Heart right ventricle (tissue), 16 donors: Measurements from ENCODE around the gene BTBD3. TPM values are rescaled to one million over a fixed set of nuclear protein-coding genes. Genes with fewer than 3 reads are reported as not detected.

ENCODE experiments used
- ATAC-seq, 8 donors: fragments of 200-7000 bp; cut with Tn5 transposase; one replicate each; pipeline ENCODE4 v1.9.1; 2020; ENCODE audit warnings: mild to moderate bottlenecking in 8 of 8, moderate library complexity in 8 of 8, moderate number of reproducible peaks in 1 of 8
- DNase-seq, 2 donors: peaks; one replicate each; pipeline ENCODE4 v3.0.0-alpha.2; 2020
- H3K27ac ChIP-seq, 10 donors: fragments of 200-600 bp; sonication (generic) in 2 of 10; one replicate each; pipeline versions ENCODE4 v1.5.0 to v1.8.0; 2020 to 2022; ENCODE audit warnings: mild to moderate bottlenecking in 3 of 10
- H3K27me3 ChIP-seq, 7 donors: fragments of 200-600 bp; one replicate each; pipeline ENCODE4 v1.8.0; 2021 to 2022; ENCODE audit warnings: mild to moderate bottlenecking in 2 of 7
- H3K36me3 ChIP-seq, 9 donors: fragments of 200-600 bp; sonication (generic) in 1 of 9; one replicate each; pipeline versions ENCODE4 v1.5.0 to v1.8.0; 2020 to 2022; ENCODE audit warnings: mild to moderate bottlenecking in 2 of 9
- H3K4me1 ChIP-seq, 9 donors: fragments of 200-600 bp; sonication (generic) in 1 of 9; one replicate each; pipeline versions ENCODE4 v1.5.0 to v1.8.0; 2020 to 2022; ENCODE audit warnings: mild to moderate bottlenecking in 4 of 9
- H3K4me3 ChIP-seq, 10 donors: fragments of 200-600 bp; sonication (generic) in 2 of 10; one replicate each; pipeline versions ENCODE4 v1.5.0 to v1.8.0; 2020 to 2022; ENCODE audit warnings: mild to moderate bottlenecking in 7 of 10, moderate library complexity in 2 of 10
- H3K9me3 ChIP-seq, 11 donors: fragments of 200-600 bp in 10 of 11; sonication (generic) in 2 of 11; one replicate each; pipeline versions ENCODE4 v1.5.0 to v1.8.0; 2013 to 2022; ENCODE audit warnings: mild to moderate bottlenecking in 2 of 11, control low read depth in 1 of 11, moderate library complexity in 1 of 11
- CTCF ChIP-seq, 9 donors: fragments of 200-600 bp; sonication (generic) in 2 of 9; IDR thresholded peaks; one replicate each; pipeline versions ENCODE4 v1.5.0 to v1.8.0; 2021 to 2022; ENCODE audit warnings: antibody characterized with exemption in 9 of 9, mild to moderate bottlenecking in 5 of 9, moderate library complexity in 1 of 9
- WGBS, 2 donors: extraction: QIAGEN DNeasy Blood & Tissue Kit; methylation state at CpG; one replicate each; pipeline ENCODE4 v1.1.7; 2013; ENCODE audit warnings: inconsistent platforms in 1 of 2; 5-methylcytosine and 5-hydroxymethylcytosine counted together
- intact Hi-C, 10 donors: fragments of 100-400 bp; cut with DNase I; formaldehyde crosslinking; loops; one replicate each; pipeline versions ENCODE4 v1.11.1 to v1.14.2; 2022
- polyA plus RNA-seq, 2 donors: library from polyadenylated mRNA; stranded (reverse); fragments of 200-250 nt; gene quantifications; one replicate each; pipeline ENCODE4 v1.2.3, GENCODE V29; 2013
- total RNA-seq, 10 donors: library from RNA; stranded (reverse); fragmentation: NEBNext Ultra II Directional in 3 of 10; extraction: Animal tissue kit (Norgen Biotek cat#: 25700) in 3 of 10; gene quantifications; one replicate each; pipeline versions ENCODE4 v1.2.1 to v1.2.4, GENCODE V29; 2021 to 2023
- donor health status: Arrhythmogenic right ventricular cardiomyopathy.
- donor health status: ischemic (EF 13 %, LVEDD 7.1; RV severe dilation, severe dysfunction).
- donor health status: healthy with polysubstance abuse.
- donor health status: DM: no; HTN: yes; CAD: no.
- donor health status: DM: no; HTN: no; CAD: no.
- donor health status: ischemic (EF 25% LVEDD 6.9; RV normal size, moderate dysfunction).
- donor health status: ischemic (EF 25% LVEDD 5.7; RV mildly dilated, moderate dysfunction).
- donor health status: healthy.
- donor health status: DM: yes; HTN: yes; CAD: no.
- donor health status: Ischemic cardiomyopathy.
- donor health status: ischemic (EF 35%, LVEDD 5.7; RV mildly dilated, moderate dysfunction).
- donor health status: nonischemic (EF 11% LVEDD 7.7; RV severe dilation, severe dysfunction).
- donor health status: DM: yes; HTN: yes; CAD: no.
- donor health status: PGD.
- donor health status: ischemic (EF 29% LVEDD 5.4; RV normal size, mild dysfunction).
- donor health status: nonischemic (EF 23%, LVEDD 6.1; RV moderate dilation, normal function).

The BTBD3 gene
- total and polyA plus RNA-seq, 12 donors, result 10.2 to 29.8 (median 23.0) TPM

DNA sequence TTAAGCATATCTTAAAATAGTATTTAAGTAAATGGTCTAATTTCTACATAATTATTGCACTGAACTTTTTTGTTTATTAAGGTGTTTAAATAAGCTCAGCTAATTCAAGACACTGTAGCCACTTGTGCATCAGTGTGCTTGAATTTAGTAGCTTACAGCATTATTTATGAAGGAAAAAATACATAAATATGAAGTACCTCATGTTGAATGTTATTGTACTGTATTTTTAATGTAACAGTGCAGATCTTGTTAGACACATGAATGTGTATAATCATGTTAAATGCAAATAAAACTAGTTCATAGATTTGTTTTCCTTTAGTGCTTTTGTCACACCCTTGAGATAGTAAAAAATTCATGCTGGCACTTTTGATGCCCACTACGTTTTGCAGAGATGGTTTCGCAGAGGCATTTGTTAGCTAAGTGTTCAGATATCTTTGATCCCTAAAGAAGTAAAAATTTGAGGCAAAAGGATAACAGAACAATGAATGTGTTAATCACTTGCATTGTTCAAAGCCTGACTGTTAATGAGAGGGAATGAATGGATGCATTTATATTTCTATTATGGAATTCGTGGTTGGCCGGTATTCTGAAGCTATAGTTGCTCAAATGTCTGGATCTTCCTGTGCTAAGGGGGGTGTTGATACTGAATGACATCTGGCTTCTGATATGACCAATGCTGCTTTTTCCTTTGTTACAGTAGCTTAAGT lies 8.8 kb downstream of the BTBD3 start:
- peaks cover 0 to 39% (median 17%) of the 10 kb centered on the region in 9 donors for H3K4me1 ChIP-seq
- no peak overlapping the region for H3K27ac ChIP-seq
- no peak for ATAC-seq
- 78 to 82% methylated on average over 4 of the region's 4 CpGs for WGBS, 2 donors
- intact Hi-C loops, result loop anchor here in 2 of 10 donors (10.0 kb wide), 1 partner anchor 248 kb away; no protein-coding TSS in a partner anchor
- TF ChIP-seq CTCF (IDR thresholded peaks at IDR 0.05), result no peak
- no peak for DNase-seq
- H3K4me3 ChIP-seq, result no peak overlapping the region
- H3K27me3 ChIP-seq, result no peaks in the 10 kb centered on the region
- peaks cover 0 to 70% (median 23%) of the 10 kb centered on the region in 9 donors for H3K36me3 ChIP-seq
- no peaks in the 10 kb centered on the region for H3K9me3 ChIP-seq

- DNase-seq (no peak), ATAC-seq (no peak)
- Histone ChIP-seq H3K4me1 (peaks cover 0 to 6% (median 0%) of the 10 kb centered on the region in 9 donors), H3K27ac (no peak overlapping the region), H3K27me3 (no peaks in the 10 kb centered on the region), H3K9me3 (no peaks in the 10 kb centered on the region), H3K4me3 (no peak overlapping the region), H3K36me3 (peaks cover 0 to 35% (median 11%) of the 10 kb centered on the region in 9 donors)
- intact Hi-C loops, result loop anchor here in 3 of 10 donors (10.0 kb wide), 2 partner anchors 245 to 275 kb away; no protein-coding TSS in a partner anchor
- TF ChIP-seq CTCF (IDR thresholded peaks at IDR 0.05), result no peak
- WGBS, 2 donors, result 95 to 97% methylated on average over 3 of the region's 3 CpGs
Observed at GRCh38 chr20:11929947-11930346, 12.3 kb downstream of the BTBD3 start.

DNA sequence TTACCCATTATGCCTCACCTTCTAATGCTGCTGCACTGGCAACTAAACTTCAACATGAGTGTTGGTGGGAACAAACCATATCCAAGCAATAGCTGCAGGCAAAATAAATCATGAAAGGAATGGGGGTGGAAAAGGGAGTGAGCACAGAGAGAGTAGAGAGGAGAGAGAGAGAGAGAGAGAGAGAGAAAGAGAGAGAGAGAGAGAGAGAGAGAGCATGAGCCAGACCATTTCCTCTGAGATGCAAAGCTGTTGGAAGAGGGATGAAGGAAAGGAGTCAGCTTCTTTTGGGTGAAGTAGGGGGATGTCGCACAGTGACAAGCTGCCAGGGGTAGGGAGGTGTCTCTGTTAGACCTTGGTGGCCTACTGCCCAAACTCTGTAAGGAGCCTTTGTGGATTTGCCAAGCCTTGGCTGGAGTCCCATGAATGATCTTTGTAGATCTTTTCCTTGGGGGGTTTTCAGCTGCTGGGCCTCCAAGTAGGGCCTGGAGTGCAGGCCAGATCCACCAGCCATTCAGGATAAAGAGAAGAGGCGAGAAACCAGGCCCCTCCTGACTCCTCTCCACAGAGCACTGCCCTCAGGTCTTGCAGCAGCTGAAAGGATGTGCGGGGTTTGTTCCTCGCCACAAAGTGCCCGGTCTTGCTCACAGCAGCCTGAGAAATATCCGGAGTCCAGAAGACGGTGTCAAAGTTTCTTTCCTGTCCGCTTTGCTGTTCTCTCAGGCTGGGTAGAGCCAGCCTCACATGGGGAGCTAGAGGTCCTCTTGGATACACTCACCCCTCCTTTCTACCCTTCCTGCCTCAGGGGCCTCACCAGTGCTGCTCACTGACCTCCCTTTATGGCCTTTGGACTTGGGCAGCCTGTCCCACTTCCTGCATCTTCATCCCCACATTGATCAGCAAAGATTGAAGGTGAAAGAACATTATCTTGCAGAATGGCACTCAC lies 17.8 kb downstream of the BTBD3 start:
- no peak overlapping the region for H3K27ac ChIP-seq
- peaks cover 0 to 7% (median 0%) of the 10 kb centered on the region in 9 donors for H3K4me1 ChIP-seq
- H3K4me3 ChIP-seq, result no peak overlapping the region
- H3K36me3 ChIP-seq, result no peaks in the 10 kb centered on the region
- no peak for TF ChIP-seq CTCF (IDR thresholded peaks at IDR 0.05)
- no peaks in the 10 kb centered on the region for H3K27me3 ChIP-seq
- DNase-seq (peak in 1 of 2 donors; percentile 15), ATAC-seq (peak in 5 of 8 donors; percentile 25 to 49 (median 44))
- intact Hi-C loops, result loop anchor here in 1 of 10 donors (10.0 kb wide), 1 partner anchor 269 kb away; no protein-coding TSS in a partner anchor
- no peaks in the 10 kb centered on the region for H3K9me3 ChIP-seq
- 82 to 87% methylated on average over 8 of the region's 8 CpGs for WGBS, 2 donors

- Histone ChIP-seq H3K36me3 (no peaks in the 10 kb centered on the region), H3K4me1 (peaks cover 0 to 7% (median 0%) of the 10 kb centered on the region in 9 donors), H3K27ac (no peak overlapping the region), H3K9me3 (no peaks in the 10 kb centered on the region), H3K27me3 (no peaks in the 10 kb centered on the region), H3K4me3 (no peak overlapping the region)
- TF ChIP-seq CTCF (IDR thresholded peaks at IDR 0.05), result no peak
- WGBS, 2 donors, result 67 to 70% methylated on average over 6 of the region's 6 CpGs
- intact Hi-C loops, result loop anchor here in 1 of 10 donors (10.0 kb wide), 1 partner anchor 269 kb away; no protein-coding TSS in a partner anchor
- no peak for DNase-seq
- no peak for ATAC-seq
Observed at GRCh38 chr20:11936157-11936556, 18.5 kb downstream of the BTBD3 start.
